IMR-90 (cell line): Measurements from ENCODE around the gene WDR89. TPM values are rescaled to one million over a fixed set of nuclear protein-coding genes. Genes with fewer than 3 reads are reported as not detected.

Source experiments
- ATAC-seq: fragments of 200-7000 bp; cut with Tn5 transposase; 2 replicates; pipeline ENCODE4 v1.9.1; 2020; ENCODE audit warnings: low read depth, mild to moderate bottlenecking, moderate library complexity
- BruUV-seq: library from RNA; stranded (reverse); fragments of 400-500 nt; replicated peaks from 2 replicates; lab custom pipeline; 2021; lab: Mats Ljungman, UMichigan
- CTCF ChIA-PET: fragments of 300-600 bp; formaldehyde crosslinking; extraction: SDS; loops from one replicate; lab custom pipeline; 2021; ENCODE audit warnings: antibody characterized with exemption; lab: Yijun Ruan, JAX
- POLR2A ChIA-PET: fragments of 300-600 bp; sonication (Branson Sonifier 250); formaldehyde crosslinking; loops from one replicate; lab custom pipeline; 2022; ENCODE audit warnings: antibody characterized with exemption; ENCODE audit not compliant: unreplicated experiment; lab: Charles Lee
- DNase-seq: peaks from one replicate; pipeline ENCODE4 v3.0.0; 2013
- H2AFZ ChIP-seq: replicated peaks from 2 replicates; pipeline ENCODE3; 2013; ENCODE audit warnings: low read length, mild to moderate bottlenecking; ENCODE audit not compliant: poor library complexity
- H2AK5ac ChIP-seq: 2 replicates; pipeline ENCODE4 v1.6.1; 2013; ENCODE audit warnings: low read depth, low read length, inconsistent platforms
- H2AK9ac ChIP-seq: replicated peaks from 2 replicates; pipeline ENCODE3; 2013; ENCODE audit warnings: mild to moderate bottlenecking, low read depth, low read length, moderate library complexity; ENCODE audit not compliant: poor library complexity
- H2BK120ac ChIP-seq: 2 replicates; pipeline ENCODE4 v1.6.1; 2013; ENCODE audit warnings: low read depth, low read length, inconsistent platforms
- H2BK15ac ChIP-seq: 3 replicates; pipeline ENCODE4 v1.6.1; 2013; ENCODE audit warnings: low read depth, low read length, inconsistent platforms
- H2BK20ac ChIP-seq: 2 replicates; pipeline ENCODE4 v1.6.1; 2013; ENCODE audit warnings: low read depth, mild to moderate bottlenecking, inconsistent platforms, low read length, moderate library complexity
- H2BK5ac ChIP-seq: 2 replicates; pipeline ENCODE4 v1.6.1; 2013; ENCODE audit warnings: mild to moderate bottlenecking, low read depth, low read length, inconsistent platforms; ENCODE audit not compliant: poor library complexity, severe bottlenecking
- H3K14ac ChIP-seq: replicated peaks from 2 replicates; pipeline ENCODE4 v1.6.1; 2013; ENCODE audit warnings: low read depth, low read length, inconsistent platforms
- H3K18ac ChIP-seq: 2 replicates; pipeline ENCODE4 v1.6.1; 2013; ENCODE audit warnings: low read depth, low read length, control low read depth
- H3K23ac ChIP-seq: 2 replicates; pipeline ENCODE4 v1.6.1; 2013; ENCODE audit warnings: low read depth, low read length, inconsistent platforms
- H3K27ac ChIP-seq: 2 replicates; pipeline ENCODE4 v1.5.1; 2013; ENCODE audit warnings: mild to moderate bottlenecking, control low read depth, low read length; ENCODE audit not compliant: insufficient read depth
- H3K27me3 ChIP-seq: 2 replicates; pipeline ENCODE4 v1.6.1; 2013; ENCODE audit warnings: low read length; ENCODE audit not compliant: control insufficient read depth, insufficient read depth
- H3K36me3 ChIP-seq: 2 replicates; pipeline ENCODE4 v1.6.1; 2013; ENCODE audit warnings: low read length, mixed read lengths; ENCODE audit not compliant: control insufficient read depth, insufficient read depth
- H3K4ac ChIP-seq: 2 replicates; pipeline ENCODE4 v1.6.1; 2013; ENCODE audit warnings: low read depth, low read length, inconsistent platforms
- H3K4me1 ChIP-seq: 2 replicates; pipeline ENCODE4 v1.6.1; 2013; ENCODE audit warnings: low read length, mixed read lengths; ENCODE audit not compliant: control insufficient read depth, insufficient read depth
- H3K4me2 ChIP-seq: 2 replicates; pipeline ENCODE4 v1.6.1; 2013; ENCODE audit warnings: low read depth, mild to moderate bottlenecking, control low read depth, low read length, moderate library complexity
- H3K4me3 ChIP-seq: 2 replicates; pipeline ENCODE4 v1.5.1; 2013; ENCODE audit warnings: low read depth, mild to moderate bottlenecking, control low read depth, low read length, moderate library complexity; ENCODE audit not compliant: insufficient read depth
- H3K56ac ChIP-seq: 2 replicates; pipeline ENCODE4 v1.6.1; 2013; ENCODE audit warnings: low read length, inconsistent platforms; ENCODE audit not compliant: insufficient read depth; ENCODE audit errors: extremely low read depth
- H3K79me1 ChIP-seq, 2 experiments: 2 replicates each; pipeline ENCODE4 v1.6.1; 2013; ENCODE audit warnings: low read length in 2 of 2, inconsistent platforms in 1 of 2, low read depth in 1 of 2
- H3K9ac ChIP-seq: 2 replicates; pipeline ENCODE4 v1.6.1; 2013; ENCODE audit warnings: low read depth, low read length, control low read depth
- H3K9me1 ChIP-seq: 2 replicates; pipeline ENCODE4 v1.6.1; 2013; ENCODE audit warnings: low read length, inconsistent platforms; ENCODE audit not compliant: insufficient read depth
- H3K9me3 ChIP-seq: 2 replicates; pipeline ENCODE4 v1.6.1; 2013; ENCODE audit warnings: low read length; ENCODE audit not compliant: control insufficient read depth, insufficient read depth
- H4K20me1 ChIP-seq: 2 replicates; pipeline ENCODE4 v1.6.1; 2013; ENCODE audit warnings: low read length, inconsistent platforms; ENCODE audit not compliant: insufficient read depth
- H4K5ac ChIP-seq: 2 replicates; pipeline ENCODE4 v1.6.1; 2013; ENCODE audit warnings: mild to moderate bottlenecking, low read depth, low read length, control low read depth
- H4K8ac ChIP-seq, 2 experiments: 2 replicates each; pipeline ENCODE4 v1.6.1; 2013; ENCODE audit warnings: low read depth in 2 of 2, low read length in 2 of 2, control low read depth in 1 of 2, inconsistent platforms in 1 of 2
- H4K91ac ChIP-seq: 2 replicates; pipeline ENCODE4 v1.6.1; 2013; ENCODE audit warnings: low read depth, low read length, inconsistent platforms; ENCODE audit not compliant: insufficient read depth
- MXI1 ChIP-seq: IDR thresholded peaks from 2 replicates; pipeline ENCODE4 v1.6.1; 2012; ENCODE audit warnings: low read depth, mild to moderate bottlenecking, low read length, moderate library complexity, borderline replicate concordance
- SMC3 ChIP-seq: fragments of 150-350 bp; IDR thresholded peaks from 2 replicates; pipeline ENCODE4 v1.6.1; 2016; ENCODE audit warnings: low read depth, mild to moderate bottlenecking, antibody characterized with exemption, low read length, moderate library complexity
- WGBS, 2 experiments: methylation state at CpG; one replicate each; pipeline versions ENCODE4 v1.1.5 to v1.1.7; 2013; ENCODE audit warnings: missing lambda C conversion rate in 2 of 2; ENCODE audit not compliant: insufficient read length in 1 of 2; ENCODE audit errors: extremely low coverage in 2 of 2; 5-methylcytosine and 5-hydroxymethylcytosine counted together
- dilution Hi-C: fragments of 300-500 bp; cut with HindIII; formaldehyde crosslinking; loops from one replicate; pipeline ENCODE4 v1.14.3; 2018; ENCODE audit warnings: low sequenced_read_pairs; ENCODE audit not compliant: unreplicated experiment
- in situ Hi-C: fragments of 300-500 bp; cut with MboI; formaldehyde crosslinking; loops from 3 replicates; pipeline ENCODE4 v1.14.3; 2019; ENCODE audit warnings: low sequenced_read_pairs, inconsistent platforms, mixed read lengths
- intact Hi-C: fragments of 100-400 bp; cut with micrococcal nuclease; formaldehyde crosslinking; loops from 2 replicates; pipeline ENCODE4 v1.10.0; 2022
- polyA plus RNA-seq, 3 experiments: library from polyadenylated mRNA; depleted of rRNA; stranded (reverse); fragments of >200 nt; gene quantifications; 2 replicates each; pipeline ENCODE4 v1.2.3, GENCODE V29; 2012; ENCODE audit warnings: low replicate concordance in 1 of 3
- total RNA-seq: library from RNA; depleted of rRNA; stranded (reverse); fragments of >200 nt; gene quantifications from 2 replicates; pipeline ENCODE4 v1.2.3, GENCODE V29; 2012
- TF ChIP-seq, protein P1 (sequence below): conservative IDR thresholded peaks from 2 replicates; pipeline ENCODE4 v1.5.1; 2012; ENCODE audit warnings: mild to moderate bottlenecking, low read depth, low read length, improper control_type of control experiment

Gene WDR89
- total and polyA plus RNA-seq, 2 of the 4 experiments (the other 2 are of a cell fraction), result 4.3 to 10.2 TPM

DNA sequence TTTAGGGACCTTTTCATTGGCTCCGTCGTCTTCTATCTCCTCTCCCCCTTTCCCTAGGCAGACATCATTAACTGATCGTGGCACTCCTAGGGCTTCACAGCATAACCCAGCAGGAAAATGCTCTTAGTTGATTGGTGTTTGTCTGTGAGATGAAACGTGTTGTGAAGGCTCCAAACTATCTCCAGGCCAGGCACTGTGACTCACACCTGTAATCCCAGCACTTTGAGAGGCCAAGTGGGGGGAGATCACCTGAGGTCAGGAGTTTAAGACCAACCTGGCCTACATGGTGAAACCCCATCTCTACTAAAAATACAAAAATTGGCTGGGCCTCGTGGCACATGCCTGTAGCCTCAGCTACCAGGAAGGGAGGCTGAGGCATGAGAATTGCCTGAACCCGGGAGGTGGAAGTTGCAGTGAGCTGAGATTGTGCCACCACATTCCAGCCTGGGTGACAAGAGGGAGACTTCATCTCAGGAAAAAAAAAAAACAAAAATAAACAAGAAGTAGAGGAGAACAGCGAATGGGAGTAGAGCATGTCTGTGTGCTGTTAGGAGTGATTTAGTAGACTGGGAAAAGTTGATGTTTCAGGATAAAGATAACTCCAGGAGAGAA, 32.3 kb upstream of the WDR89 start:
- no peaks in the 10 kb centered on the region for H3K27me3 ChIP-seq
- no peak overlapping the region for H3K4me3 ChIP-seq
- no peak overlapping the region for H3K23ac ChIP-seq
- H3K56ac ChIP-seq, result no peak overlapping the region
- peaks cover 2% of the 10 kb centered on the region for H3K4me1 ChIP-seq
- no TSS peak for BruUV-seq
- no peak overlapping the region for H2BK20ac ChIP-seq
- H3K36me3 ChIP-seq, result no peaks in the 10 kb centered on the region
- H2BK120ac ChIP-seq, result no peak overlapping the region
- no peaks in the 10 kb centered on the region for H4K20me1 ChIP-seq
- DNase-seq (no peak), ATAC-seq (no peak)
- H3K27ac ChIP-seq, result no peak overlapping the region
- H4K91ac ChIP-seq, result no peak overlapping the region
- no peak overlapping the region for H2AFZ ChIP-seq
- no peak overlapping the region for H2AK5ac ChIP-seq
- H3K9ac ChIP-seq, result no peak overlapping the region
- no peak overlapping the region for H3K18ac ChIP-seq
- no peak overlapping the region for H3K4ac ChIP-seq
- dilution Hi-C loops, result no loop called here
- no peak overlapping the region for H4K5ac ChIP-seq
- no peak overlapping the region for H3K4me2 ChIP-seq
- no peak overlapping the region for H3K14ac ChIP-seq
- WGBS, 2 experiments, result no CpG with 5 or more reads among the region's 7 CpGs
- POLR2A ChIA-PET, result no interaction called here
- no peak overlapping the region for H2BK15ac ChIP-seq
- no peaks in the 10 kb centered on the region for H3K9me3 ChIP-seq
- H2BK5ac ChIP-seq, result no peak overlapping the region
- intact Hi-C loops, result no loop called here
- no peak overlapping the region for H4K8ac ChIP-seq
- no peaks in the 10 kb centered on the region for H3K79me1 ChIP-seq
- CTCF ChIA-PET, result no interaction called here
- in situ Hi-C loops, result no loop called here
- peaks cover 6% of the 10 kb centered on the region for H3K9me1 ChIP-seq
- TF ChIP-seq SMC3 (no peak), MXI1 (no peak)
- TF ChIP-seq, protein P1, sequence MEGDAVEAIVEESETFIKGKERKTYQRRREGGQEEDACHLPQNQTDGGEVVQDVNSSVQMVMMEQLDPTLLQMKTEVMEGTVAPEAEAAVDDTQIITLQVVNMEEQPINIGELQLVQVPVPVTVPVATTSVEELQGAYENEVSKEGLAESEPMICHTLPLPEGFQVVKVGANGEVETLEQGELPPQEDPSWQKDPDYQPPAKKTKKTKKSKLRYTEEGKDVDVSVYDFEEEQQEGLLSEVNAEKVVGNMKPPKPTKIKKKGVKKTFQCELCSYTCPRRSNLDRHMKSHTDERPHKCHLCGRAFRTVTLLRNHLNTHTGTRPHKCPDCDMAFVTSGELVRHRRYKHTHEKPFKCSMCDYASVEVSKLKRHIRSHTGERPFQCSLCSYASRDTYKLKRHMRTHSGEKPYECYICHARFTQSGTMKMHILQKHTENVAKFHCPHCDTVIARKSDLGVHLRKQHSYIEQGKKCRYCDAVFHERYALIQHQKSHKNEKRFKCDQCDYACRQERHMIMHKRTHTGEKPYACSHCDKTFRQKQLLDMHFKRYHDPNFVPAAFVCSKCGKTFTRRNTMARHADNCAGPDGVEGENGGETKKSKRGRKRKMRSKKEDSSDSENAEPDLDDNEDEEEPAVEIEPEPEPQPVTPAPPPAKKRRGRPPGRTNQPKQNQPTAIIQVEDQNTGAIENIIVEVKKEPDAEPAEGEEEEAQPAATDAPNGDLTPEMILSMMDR, result no peak
- no peak overlapping the region for H2AK9ac ChIP-seq
